Nephron progenitor cell (in vitro differentiated cells): ENCODE data around the gene MYO1B.

ENCODE experiments used
- DNase-seq: peaks from one replicate; pipeline ENCODE4 v3.0.0; 2021
- H3K27ac Mint-ChIP-seq: 2 replicates; pipeline ENCODE4 v1.8.0; 2021; ENCODE audit warnings: mild to moderate bottlenecking, moderate library complexity, mixed read lengths
- H3K27me3 Mint-ChIP-seq: 2 replicates; pipeline ENCODE4 v1.8.0; 2021; ENCODE audit warnings: mild to moderate bottlenecking, low read depth, mixed read lengths; ENCODE audit not compliant: poor library complexity
- H3K36me3 Mint-ChIP-seq: 2 replicates; pipeline ENCODE4 v1.8.0; 2021; ENCODE audit warnings: low read depth, mixed read lengths
- H3K4me1 Mint-ChIP-seq: 2 replicates; pipeline ENCODE4 v1.8.0; 2021; ENCODE audit warnings: mixed read lengths
- H3K4me3 Mint-ChIP-seq: 2 replicates; pipeline ENCODE4 v1.8.0; 2021; ENCODE audit warnings: mild to moderate bottlenecking, moderate library complexity, mixed read lengths
- H3K9me3 Mint-ChIP-seq: 2 replicates; pipeline ENCODE4 v1.8.0; 2021; ENCODE audit warnings: mild to moderate bottlenecking, moderate library complexity, mixed read lengths
- TF ChIP-seq, protein P1 (sequence below): fragments of 200-600 bp; sonication (generic); IDR thresholded peaks from 2 replicates; pipeline ENCODE4 v1.5.0; 2021; ENCODE audit warnings: antibody characterized with exemption

Gene MYO1B

DNA sequence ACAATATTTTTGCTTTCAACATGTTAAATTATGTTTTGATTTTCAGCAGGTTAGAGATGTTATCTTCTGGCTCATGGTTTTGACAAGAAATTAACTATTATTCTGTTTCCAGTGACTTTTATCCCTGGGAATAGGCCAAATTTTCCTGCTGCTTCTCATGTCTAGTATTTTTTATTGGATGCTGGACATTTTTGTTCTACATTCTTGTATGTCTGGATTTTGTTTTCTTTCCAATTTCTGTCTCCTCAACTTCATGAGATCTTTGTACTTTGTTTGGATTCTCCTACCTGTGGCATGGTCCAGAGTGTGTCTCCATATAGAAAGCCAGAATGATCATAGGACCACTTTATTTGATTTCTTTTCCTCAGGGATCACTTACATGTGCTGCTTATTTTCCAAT is 33.1 kb upstream of the MYO1B start:
- Mint-ChIP-seq H3K27ac (no peak overlapping the region), H3K9me3 (peaks cover 32% of the 10 kb centered on the region), H3K27me3 (no peaks in the 10 kb centered on the region), H3K36me3 (peaks cover 26% of the 10 kb centered on the region), H3K4me3 (no peak overlapping the region), H3K4me1 (peaks cover 14% of the 10 kb centered on the region)
- DNase-seq, result no peak
- TF ChIP-seq, protein P1, sequence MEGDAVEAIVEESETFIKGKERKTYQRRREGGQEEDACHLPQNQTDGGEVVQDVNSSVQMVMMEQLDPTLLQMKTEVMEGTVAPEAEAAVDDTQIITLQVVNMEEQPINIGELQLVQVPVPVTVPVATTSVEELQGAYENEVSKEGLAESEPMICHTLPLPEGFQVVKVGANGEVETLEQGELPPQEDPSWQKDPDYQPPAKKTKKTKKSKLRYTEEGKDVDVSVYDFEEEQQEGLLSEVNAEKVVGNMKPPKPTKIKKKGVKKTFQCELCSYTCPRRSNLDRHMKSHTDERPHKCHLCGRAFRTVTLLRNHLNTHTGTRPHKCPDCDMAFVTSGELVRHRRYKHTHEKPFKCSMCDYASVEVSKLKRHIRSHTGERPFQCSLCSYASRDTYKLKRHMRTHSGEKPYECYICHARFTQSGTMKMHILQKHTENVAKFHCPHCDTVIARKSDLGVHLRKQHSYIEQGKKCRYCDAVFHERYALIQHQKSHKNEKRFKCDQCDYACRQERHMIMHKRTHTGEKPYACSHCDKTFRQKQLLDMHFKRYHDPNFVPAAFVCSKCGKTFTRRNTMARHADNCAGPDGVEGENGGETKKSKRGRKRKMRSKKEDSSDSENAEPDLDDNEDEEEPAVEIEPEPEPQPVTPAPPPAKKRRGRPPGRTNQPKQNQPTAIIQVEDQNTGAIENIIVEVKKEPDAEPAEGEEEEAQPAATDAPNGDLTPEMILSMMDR, result no peak

DNA sequence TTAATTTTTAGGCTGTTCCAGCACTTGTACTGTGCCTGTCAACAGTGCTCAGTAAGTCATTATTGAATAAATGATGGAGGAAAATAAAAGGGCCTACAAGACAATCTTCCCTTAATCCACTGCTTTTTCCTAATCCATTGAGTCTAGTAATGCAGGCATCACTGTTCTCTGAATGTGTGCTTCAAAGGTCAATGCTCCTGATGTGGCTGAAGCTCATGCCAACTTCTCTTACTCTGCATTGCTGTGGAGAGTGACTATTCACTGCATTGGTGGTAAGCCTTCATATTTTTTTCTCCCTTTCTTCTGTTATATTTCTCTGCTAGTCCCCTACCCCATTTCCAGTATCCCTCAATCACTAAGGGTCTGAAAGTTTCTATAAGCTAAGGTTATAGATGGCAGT is 31.9 kb upstream of the MYO1B start:
- no peak overlapping the region for H3K4me3 Mint-ChIP-seq
- TF ChIP-seq, protein P1, result no peak
- no peak for DNase-seq
- H3K4me1 Mint-ChIP-seq, result peaks cover 26% of the 10 kb centered on the region
- H3K9me3 Mint-ChIP-seq, result peaks cover 32% of the 10 kb centered on the region
- no peak overlapping the region for H3K27ac Mint-ChIP-seq
- H3K27me3 Mint-ChIP-seq, result no peaks in the 10 kb centered on the region
- peaks cover 26% of the 10 kb centered on the region for H3K36me3 Mint-ChIP-seq

DNA sequence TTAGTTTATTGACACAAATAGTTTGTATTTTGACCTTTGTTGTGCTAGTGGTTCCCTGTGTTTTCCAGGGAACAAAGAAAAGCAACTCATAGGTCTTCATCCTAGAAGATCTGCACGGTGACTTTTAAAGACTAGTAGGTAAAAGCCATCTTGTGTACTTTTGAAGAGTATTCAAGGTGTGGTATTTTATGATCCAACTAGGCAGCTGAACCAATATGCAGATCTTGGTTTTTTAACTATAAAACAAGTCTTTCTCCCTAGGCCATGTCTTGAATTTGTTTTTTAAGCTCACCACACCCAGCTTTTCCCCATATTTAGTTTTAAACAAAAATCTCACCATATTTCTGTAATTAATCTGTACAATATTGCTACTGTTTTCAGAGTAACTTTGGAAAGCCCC is 30.0 kb upstream of the MYO1B start:
- Mint-ChIP-seq H3K4me3 (no peak overlapping the region), H3K9me3 (peaks cover 32% of the 10 kb centered on the region), H3K4me1 (peaks cover 27% of the 10 kb centered on the region), H3K27me3 (no peaks in the 10 kb centered on the region), H3K36me3 (peaks cover 26% of the 10 kb centered on the region), H3K27ac (no peak overlapping the region)
- TF ChIP-seq, protein P1, result no peak
- no peak for DNase-seq

DNA sequence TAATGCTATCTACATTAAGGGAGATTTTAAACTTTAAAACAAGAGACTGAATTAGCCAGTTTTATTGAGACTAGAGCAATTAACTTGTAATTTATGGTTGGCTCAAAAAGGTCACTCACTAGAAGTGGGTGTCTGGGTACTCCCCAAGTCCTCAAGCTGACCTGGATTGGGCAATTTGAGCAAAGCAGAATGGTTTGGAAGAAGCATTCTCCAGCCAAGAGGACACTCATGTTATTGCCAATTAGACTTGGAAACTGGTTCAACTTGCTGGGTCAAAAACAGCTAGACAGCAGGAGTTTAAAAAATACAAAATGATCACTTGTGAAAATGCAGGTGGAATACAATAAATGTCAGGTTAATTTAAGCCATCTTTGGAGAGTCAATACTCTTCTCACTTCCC is 29.5 kb upstream of the MYO1B start:
- no peak overlapping the region for H3K27ac Mint-ChIP-seq
- TF ChIP-seq, protein P1, result no peak
- H3K27me3 Mint-ChIP-seq, result no peaks in the 10 kb centered on the region
- peaks cover 28% of the 10 kb centered on the region for H3K9me3 Mint-ChIP-seq
- H3K36me3 Mint-ChIP-seq, result peaks cover 30% of the 10 kb centered on the region
- DNase-seq, result no peak
- peaks cover 27% of the 10 kb centered on the region for H3K4me1 Mint-ChIP-seq
- no peak overlapping the region for H3K4me3 Mint-ChIP-seq

DNA sequence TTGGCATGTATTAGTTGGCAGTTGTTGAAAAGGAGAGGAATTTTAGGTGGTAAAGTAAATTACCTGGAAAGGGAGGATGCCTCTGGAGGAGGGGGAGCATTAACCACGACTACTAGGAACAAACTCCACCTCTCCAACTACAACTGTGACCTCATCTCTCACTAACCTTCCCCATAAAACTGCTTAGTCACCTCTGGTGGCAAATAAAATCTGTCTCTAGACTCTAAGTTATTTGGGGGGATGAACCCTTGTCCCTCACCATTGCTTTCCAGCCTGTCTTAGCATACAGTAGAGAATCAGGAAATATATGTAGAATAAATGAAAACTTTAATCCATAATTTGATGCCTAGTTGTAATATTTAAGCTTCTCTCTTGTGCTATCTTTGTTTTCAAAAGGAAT is 27.6 kb upstream of the MYO1B start:
- Mint-ChIP-seq H3K4me1 (peaks cover 32% of the 10 kb centered on the region), H3K27me3 (no peaks in the 10 kb centered on the region), H3K9me3 (peaks cover 11% of the 10 kb centered on the region), H3K4me3 (no peak overlapping the region), H3K36me3 (peaks cover 18% of the 10 kb centered on the region), H3K27ac (no peak overlapping the region)
- no peak for DNase-seq
- TF ChIP-seq, protein P1, result no peak

DNA sequence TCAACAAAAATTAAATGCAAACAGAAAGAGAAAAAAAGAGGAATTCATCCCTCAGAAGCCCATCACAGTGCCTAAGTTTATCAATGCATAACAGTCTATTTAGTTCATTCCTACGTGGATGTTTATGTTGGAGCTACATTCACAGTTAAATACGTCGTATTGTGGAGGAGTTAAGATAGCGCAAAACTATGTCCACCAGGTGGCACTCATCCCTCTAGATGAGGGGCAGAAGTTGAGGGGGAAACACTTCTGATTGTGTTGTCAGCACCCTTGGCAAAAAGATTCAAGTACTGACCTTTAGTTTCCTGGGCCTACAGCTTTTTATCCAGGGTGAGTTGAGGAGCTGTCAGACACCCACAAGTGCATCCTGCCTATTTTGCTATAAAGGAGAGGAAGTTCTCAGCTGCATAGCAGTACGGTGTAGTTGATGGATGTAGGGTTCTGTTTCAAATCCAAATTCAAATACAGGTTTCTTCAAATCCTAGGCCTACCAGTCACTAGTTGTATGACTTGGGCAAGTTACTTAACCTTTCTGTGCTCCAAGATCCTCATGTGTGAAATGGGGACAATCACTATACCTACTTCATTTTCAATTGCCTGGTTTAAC is 26.8 kb upstream of the MYO1B start:
- H3K27me3 Mint-ChIP-seq, result no peaks in the 10 kb centered on the region
- TF ChIP-seq, protein P1, result peak; percentile 70
- H3K9me3 Mint-ChIP-seq, result peaks cover 2% of the 10 kb centered on the region
- H3K36me3 Mint-ChIP-seq, result peaks cover 10% of the 10 kb centered on the region
- peaks cover 35% of the 10 kb centered on the region for H3K4me1 Mint-ChIP-seq
- no peak overlapping the region for H3K4me3 Mint-ChIP-seq
- H3K27ac Mint-ChIP-seq, result no peak overlapping the region
- DNase-seq, result peak; percentile 68
